Activated CD4-positive, CD25-positive, alpha-beta regulatory T cell treated with anti-CD3 and anti-CD28 coated beads, Interleukin-2, amount 50 U/mL, for 72 hours (primary cell): ENCODE measurements around the gene DTNB.
"Not testable (repeated sequence)": the region's sequence is repeated elsewhere in the genome, so short reads cannot be mapped to it uniquely, and the experiment has no call there.

Experiments used
- DNase-seq: peaks from one replicate; pipeline ENCODE4 v3.0.0; 2021

The DTNB gene

DNA sequence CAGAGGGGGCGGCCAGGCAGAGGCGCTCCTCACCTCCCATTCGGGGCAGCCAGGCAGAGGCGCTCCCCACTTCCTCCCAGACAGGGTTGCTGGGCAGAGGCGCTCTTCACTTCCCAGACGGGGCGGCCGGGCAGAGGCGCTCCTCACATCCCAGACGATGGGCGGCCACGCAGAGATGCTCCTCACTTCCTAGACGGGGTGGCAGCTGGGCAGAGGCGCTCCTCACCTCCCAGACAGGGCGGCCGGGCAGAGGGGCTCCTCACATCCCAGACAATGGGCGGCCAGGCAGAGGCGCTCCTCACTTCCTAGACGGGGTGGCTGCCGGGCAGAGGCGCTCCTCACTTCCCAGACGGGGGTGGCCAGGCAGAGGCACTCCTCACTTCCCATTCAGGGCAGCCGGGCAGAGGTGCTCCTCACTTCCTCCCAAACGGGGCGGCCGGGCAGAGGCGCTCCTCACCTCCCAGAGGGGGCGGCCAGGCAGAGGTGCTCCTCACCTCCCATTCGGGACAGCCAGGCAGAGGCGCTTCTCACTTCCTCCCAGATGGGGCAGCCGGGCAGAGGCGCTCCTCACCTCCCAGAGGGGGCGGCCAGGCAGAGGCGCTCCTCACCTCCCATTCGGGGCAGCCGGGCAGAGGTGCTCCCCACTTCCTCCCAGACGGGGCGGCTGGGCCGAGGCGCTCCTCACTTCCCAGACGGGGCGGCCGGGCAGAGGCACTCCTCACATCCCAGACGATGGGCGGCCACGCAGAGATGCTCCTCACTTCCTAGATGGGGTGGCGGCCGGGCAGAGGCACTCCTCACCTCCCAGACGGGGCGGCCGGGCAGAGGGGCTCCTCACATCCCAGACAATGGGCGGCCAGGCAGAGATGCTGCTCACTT, 137.7 kb downstream of the DTNB start:
- DNase-seq, result not testable (repeated sequence)

DNA sequence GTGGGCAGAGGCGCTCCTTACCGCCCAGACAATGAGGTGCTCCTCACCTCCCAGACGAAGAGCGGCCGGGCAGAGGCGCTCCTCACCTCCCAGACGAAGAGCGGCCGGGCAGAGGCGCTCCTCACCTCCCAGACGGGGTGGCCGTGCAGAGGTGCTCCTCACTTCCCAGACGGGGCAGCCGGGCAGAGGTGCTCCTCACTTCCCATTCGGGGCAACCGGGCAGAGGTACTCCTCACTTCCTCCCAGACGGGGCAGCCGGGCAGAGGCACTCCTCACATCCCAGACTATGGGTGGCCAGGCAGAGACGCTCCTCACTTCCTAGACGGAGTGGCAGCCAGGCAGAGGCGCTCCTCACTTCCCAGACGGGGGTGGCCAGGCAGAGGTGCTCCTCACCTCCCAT, 138.4 kb downstream of the DTNB start:
- DNase-seq, result not testable (repeated sequence)

DNA sequence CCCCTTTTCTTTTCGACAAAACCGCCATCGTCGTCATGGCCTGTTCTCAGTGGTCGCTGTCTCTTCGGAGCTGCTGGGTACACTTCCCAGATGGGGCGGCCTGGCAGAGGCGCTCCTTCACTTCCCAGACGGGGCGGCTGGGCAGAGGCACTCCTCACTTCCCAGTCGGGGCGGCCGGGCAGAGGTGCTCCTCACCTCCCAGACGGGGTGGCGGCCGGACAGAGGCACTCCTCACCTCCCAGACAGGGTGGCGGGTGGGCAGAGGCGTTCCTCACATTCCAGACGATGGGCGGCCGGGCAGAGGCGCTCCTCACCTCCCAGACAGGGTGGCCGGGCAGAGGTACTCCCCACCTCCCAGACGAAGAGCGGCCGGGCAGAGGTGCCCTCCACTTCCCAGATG, 138.9 kb downstream of the DTNB start:
- DNase-seq, result no peak

DNA sequence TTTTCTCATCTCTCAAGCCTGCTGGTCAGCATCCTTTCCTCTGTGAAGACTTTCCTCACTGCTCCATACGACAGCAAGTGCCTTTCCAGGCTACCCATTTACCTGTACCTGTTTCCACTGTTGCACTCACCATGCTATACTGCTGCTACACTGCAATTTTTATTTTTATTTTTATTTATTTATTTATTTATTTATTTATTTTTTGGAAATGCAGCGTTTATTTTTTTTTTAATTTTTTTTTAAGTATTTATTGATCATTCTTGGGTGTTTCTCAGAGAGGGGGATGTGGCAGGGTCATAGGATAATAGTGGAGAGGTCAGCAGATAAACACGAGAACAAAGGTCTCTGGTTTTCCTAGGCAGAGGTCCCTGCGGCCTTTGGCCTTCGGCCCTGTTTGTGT, 139.6 kb downstream of the DTNB start:
- not testable (repeated sequence) for DNase-seq

DNA sequence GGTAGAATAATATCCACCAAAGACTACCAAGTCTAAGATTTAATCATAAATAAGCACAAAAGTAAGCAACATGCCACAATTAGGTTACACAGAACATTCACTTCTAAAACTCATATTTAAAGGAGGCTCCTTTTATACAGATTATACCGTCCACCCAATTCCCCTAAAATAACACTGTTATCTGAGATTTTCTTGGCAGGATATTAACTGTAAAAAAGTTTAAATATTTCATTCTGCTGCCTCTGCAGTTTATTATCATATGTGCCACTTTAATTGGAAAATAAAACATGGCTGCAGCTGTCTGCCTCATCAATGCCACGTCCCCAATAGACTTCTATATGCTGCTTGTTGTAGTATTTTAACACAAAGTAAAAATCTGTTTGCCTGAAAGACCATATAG, 140.9 kb downstream of the DTNB start:
- no peak for DNase-seq

DNA sequence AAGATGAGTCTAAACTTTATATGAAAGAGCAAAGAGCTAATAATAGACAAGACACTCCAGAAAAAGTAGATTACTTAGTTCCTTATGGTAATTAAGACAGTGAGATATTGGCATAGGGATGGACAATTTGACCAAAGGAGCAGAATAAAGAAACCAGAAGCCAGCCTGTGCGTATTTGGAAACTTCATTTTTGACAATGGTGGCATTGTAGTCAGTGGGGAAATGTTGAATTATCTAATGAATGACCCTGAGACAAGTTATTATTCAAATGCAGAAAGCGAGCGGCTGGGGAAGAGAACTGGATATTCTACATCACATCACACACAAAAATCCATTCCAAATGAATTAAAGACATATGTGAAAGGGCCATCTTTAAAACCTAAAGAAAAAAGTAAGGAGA, 144.3 kb downstream of the DTNB start:
- DNase-seq, result no peak

DNA sequence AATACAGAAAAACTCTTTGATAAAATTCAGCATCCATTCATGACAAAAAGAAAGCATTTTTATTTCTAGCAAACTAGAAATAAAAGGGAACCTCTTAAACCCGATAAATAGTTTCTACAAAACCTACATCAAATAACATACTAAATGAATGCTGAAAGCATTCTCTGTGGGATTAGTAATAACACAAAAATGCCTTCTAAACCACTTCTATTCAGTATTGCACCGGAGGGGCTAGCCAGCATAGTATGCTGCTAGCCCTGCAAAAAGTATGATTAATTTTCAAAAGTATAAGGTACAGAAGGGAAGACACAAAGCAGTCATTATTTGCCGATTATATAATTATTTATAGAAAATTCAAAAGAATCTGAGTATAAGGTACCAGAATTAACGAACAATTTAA, 145.2 kb downstream of the DTNB start:
- no peak for DNase-seq

DNA sequence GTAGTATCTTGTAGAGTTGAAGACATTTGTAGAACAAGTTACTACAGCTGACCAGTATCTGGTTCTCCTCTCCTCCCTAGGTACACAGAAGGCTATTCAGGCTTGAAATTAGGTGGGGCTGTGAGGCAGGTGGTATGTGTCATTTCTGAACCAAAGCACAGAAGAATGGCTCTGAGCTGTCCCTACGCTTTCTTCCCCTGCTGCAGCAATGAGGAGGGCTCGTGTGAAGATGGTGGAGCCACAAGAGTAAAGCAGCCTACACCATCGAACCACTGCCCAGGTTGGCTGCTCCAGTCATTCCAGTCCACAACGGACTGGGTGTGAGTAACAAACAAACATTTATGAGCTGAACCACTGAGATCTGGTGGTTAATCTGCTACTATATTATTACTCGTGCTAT, 148.9 kb downstream of the DTNB start:
- DNase-seq, result no peak

DNA sequence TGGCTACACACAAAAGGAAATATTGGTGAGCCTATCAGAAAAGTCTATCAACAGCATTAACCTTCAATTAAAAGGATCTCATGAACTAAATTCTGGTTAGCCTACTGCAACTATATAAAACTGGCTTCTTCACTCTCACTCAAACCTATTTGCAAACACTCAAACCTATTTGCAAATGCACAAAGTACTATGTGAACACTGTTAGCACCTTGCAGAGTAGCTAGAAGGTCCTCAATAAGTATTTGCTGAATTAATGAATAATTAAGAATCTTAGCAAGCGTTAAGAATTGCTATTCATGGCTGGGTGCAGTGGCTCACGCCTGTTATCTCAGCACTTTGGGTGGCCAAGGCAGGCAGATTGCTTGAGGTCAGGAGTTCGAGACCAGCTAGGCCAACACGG, 150.3 kb downstream of the DTNB start:
- DNase-seq, result no peak

DNA sequence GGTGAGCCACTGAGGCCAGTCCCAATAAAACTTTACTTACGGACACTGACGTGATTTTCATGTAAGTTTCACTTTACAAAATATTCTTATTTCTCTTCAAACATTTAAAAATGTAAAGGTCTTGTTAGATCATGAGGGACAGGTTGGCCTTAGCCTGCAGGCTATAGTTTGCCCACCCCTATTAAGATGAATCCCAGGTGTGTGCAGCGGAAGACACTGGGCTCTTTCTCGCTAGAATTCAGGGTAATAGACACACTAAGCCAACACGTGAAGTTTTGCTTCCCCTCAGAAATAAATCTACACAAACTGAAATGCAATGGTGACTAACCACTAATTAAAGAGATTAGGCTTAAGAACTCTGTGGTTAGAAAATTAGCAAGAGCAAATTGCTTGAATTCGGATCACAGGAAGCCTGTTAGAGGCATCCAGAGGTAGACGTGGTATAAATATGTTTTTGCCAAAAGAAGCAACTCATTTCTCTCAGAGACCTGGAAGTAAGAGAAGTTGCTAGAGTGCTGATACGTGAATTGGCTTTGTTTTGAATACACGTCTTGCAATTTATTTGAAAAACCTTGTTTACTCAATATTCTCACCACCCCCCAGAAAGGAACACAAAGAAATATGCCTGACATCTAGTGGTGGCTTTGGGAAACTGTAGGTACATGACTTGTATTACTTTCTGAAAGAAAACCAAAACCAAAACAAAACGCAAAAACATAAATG, 151.6 kb downstream of the DTNB start:
- no peak for DNase-seq

DNA sequence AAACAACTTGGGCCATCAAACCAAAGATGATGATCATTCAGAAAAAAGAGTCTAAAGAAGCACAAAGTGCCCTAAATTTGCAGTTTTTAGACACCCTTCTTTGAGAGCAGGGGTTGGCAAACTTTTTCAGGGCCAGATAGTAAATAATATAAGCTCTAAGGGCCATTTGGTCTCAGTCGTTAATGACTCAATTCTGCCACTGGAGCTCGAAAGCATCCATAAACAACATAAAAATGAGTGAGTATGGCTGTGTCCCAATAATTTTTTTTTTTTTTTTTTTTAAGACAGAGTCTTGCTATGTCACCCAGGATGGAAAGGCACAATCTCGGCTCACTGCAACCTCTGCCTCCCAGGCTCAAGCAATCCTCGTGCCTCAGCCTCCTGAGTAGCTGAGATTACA, 152.3 kb downstream of the DTNB start:
- no peak for DNase-seq

DNA sequence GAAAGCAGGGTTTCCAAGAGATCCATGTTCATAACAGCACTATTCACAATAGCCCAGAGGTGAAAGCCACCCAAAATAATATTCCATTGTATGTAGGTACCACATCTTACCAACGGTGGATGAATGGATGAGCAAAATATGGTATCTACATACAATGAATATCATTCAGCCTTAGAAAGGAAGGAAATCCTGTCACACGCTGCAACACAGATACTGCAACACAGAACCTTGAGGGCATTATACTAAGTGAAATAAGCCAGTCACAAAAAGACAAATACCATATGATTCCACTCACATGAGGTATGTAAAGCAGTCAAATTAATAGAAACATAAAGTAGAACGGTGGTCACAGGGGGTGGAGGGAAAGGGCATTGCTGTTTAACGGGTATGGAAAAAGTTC, 155.7 kb downstream of the DTNB start:
- no peak for DNase-seq

DNA sequence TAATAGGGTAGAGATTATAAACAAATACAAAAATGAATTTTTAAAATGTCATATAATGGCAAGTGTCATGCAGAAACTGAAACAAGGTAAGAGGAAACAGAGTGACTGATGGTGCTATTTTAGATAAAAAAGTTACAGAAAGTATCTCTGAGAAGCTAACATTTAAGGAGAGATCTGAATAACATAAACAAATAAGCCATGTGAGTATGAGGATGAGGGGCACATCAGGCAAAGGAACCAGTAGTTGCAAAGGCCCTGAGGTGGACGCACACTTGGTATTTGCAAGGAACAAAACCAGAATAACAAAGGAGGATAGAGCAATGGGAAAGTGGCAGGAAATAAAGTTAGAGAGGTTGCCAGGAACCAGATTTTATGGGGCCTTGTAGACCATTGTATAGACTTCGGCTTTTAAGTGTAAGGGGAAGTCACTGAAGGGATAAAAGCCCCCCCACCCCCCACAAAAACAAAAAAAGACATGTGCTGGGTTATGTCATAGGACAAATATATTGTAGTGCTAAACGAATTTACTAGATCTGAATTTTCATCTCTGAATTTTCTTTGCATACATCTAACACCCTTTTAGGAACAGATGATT, 159.2 kb downstream of the DTNB start:
- no peak for DNase-seq

DNA sequence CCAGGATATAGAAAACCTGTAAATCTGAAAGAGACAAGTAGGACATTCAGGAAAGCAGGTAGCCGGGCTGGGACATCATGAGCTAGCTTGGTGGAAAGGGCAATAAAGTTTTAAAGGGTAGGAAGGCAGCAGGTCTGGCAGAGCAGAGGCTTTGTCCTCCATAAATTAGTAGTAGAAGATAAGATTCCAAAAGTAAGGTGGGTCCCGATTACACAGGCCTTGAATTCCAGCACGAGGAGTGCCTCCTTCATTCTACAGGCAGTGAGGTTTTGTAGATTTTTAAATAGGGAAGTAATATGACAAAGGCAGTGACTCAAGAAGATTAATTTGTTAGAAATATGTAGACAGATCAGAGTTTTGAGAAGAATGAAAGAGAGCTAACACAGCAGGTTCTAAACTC, 160.7 kb downstream of the DTNB start:
- DNase-seq, result no peak

DNA sequence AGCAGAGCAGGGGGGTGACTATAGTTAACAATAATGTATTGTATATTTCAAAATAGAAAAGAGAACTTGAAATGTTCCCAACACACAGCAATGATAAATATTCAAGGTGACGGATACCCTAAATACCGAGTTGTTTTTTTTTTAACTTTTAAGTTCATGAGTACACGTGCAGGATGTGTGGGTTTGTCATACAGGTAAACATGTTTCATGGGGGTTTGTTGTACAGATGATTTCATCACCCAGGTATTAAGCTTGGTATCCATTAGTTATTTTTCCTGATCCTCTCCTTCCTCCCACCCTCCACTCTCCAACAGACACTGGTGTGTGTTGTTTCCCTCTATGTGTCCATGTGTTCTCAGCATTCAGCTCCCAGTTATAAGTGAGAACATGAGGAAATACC, 167.2 kb downstream of the DTNB start:
- DNase-seq, result no peak

DNA sequence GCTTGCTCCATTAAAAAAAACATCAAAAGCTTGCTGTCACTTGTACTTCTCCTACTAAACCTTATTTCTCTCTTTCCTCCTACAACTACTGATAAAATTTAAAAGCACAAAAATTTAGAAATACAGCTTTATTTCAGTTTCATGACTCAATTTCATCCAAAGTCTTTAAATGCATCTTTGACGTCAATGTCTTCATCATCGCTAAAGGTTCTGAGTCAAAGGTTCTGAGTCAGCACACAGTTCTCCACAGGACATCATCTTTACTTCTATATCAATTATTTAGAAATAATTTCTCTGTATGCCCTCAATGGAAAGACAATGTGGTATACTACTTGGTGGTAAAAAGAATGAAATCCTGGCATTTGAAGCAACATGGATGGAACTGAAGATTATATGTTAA, 167.8 kb downstream of the DTNB start:
- DNase-seq, result no peak

DNA sequence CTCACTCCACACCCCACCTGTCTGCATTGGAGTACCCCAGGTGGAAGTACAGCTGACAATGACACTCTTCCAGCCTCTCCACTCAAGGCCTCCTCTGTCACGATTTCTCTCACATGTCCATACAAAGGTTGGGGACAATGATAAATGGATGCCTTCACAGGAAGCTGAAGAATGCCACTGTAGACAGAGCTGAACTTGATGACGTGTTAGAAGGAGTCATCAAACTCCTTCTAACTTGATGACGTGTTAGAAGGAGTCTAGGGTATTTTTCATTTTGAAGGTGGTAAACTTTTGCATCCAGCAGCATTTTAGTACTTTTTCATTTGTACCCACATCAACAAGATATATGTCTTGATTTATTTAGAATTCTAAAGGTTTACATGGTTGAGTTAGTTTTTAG, 168.2 kb downstream of the DTNB start:
- no peak for DNase-seq

DNA sequence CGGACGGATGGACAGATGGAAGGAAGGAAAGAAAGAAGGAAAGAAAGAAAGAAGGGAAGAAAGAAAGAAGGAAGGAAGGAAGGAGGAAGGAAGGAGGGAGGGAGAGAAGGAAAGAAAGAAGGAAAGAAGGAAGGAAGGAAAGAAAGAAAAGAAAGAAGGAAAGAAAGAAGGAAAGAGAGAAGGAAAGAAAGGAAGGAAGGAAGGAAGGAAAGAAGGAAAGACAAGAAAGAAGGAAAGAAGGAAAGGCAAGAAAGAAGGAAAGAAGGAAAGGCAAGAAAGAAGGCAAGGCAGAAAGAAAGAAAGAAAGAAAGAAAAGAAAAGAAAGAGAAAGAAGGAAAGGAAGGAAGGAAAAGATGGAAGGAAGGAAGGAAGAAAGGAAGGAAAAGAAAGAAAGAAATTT, 169.1 kb downstream of the DTNB start:
- DNase-seq, result no peak

DNA sequence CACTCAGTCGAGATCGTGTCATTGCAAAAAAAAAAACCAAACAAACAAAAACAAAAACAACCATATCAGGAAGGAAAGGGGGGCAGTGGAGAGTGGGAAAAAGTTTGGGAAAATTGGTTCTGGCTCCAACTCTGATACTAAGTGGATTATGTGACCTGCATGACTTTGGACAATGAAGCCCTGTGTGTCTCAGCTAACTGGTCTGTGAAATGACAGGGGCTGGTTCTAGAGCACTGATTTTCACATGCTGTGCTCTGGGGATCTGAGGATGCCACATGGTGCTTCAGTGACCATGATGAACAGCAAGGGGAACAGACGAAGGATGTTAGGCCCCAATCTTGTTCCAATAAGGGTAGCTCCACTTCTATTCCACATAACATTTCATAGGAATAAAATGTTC, 174.2 kb downstream of the DTNB start:
- no peak for DNase-seq

DNA sequence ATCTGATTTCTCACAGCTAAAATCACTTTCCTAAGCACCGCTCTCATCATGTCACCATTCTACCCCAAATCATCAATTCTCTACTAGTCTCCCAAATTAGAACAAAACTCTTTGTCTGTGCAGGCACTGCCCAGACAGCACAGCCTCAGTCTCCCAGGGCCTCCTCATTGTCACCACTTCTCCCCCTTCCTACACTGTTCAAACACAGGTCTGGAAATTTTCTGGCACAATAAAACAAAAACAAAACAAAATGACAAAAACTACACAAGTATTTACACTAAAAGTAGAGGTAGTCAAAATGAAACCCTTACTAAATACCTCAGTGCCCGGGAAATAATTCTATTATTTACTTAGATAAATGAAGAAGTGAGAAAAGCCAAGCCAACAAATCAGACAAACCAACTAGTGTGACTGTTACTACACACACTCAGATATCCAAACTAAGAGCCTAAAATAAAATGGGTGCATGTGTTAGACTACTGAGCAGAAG, 175.4 kb downstream of the DTNB start:
- no peak for DNase-seq

DNA sequence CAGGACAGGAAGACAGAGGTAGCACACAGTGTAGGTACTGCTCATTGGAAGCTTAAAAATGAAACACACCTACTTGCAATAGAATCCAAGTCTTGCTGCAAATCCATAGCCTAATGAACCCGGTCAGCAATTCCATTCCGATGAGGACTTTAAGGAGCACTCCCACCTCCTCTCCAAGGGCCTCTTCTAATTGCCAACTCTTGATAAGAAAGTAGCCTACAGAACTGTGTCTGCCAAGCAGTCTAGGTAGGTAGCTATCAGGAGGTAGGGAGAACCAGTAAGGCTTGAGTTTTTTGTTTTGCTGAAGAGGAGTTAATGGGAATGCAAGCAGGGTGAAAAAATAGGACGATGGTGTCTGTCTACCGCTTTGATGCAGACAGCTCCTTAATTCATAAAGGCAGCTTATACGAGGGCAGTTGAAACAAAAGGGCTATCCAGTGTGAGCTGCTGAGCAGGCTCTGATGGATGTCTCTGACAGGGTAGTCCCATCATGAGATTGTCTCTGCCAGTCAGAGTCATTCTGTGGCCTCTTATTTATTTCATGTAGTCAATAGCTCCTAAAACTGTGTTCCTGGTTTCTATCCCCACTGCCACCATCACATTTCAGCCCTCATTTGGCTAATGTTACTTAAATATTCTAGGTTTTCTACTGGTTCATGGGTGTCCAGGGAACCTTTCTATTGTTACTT, 176.0 kb downstream of the DTNB start:
- DNase-seq, result no peak

DNA sequence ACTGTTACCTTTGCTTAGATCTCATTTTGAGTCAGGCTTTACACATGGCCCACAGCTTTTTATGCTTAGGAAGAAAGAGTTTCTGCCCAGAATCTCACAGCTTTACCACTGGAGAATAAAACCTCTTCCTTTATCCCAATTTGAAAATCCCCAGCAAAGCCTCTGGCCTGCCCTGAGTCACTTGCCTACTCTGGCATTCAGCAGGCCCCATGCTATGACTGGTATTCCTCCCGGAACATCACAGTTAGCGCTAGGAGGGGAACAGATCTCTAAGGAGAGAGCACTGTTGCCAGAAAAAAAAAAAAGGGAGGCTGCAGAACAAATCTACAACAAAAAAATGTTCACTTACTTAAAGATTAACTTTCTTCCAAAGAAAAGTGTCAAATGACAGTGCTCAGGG, 178.8 kb downstream of the DTNB start:
- no peak for DNase-seq

DNA sequence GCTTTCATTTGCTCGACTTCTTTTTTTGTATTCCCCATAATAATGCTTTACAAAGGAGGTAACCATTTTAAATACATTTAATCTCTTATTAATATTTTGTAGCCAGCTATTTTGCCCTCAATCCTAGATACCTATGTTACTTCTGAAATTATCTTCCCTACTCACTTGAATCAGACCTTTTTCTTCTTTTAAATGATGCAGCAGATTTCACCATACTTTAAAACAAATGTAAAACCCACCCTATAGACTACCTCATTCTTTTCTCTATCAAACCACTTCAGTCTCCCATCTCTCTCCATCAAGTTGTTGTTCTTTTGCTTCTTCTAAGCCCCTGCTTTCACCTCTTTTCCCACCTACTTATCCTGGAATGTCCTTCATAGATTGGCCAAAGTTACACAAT, 180.2 kb downstream of the DTNB start:
- no peak for DNase-seq
